ENCODE data around the gene RAB9A.
A peak's percentile ranks its signal among the peaks of the same experiment; 100 is the strongest.
"Not testable (repeated sequence)": the region's sequence is repeated elsewhere in the genome, so short reads cannot be mapped to it uniquely, and the experiment has no call there.

Gene RAB9A

GRCh38 chrX:13699183-13699826, 10.4 kb downstream of the RAB9A start:
- intact Hi-C loops (cut with micrococcal nuclease) = loop anchor here (5.0 kb wide), 2 partner anchors 33 to 37 kb away; partner anchors contain the start of genes OFD1 and TRAPPC2
- H3K9me3 Mint-ChIP-seq = no peaks in the 10 kb centered on the region
- no peaks in the 10 kb centered on the region for H3K27me3 Mint-ChIP-seq
- H3K4me1 Mint-ChIP-seq (ENCODE audit: low read depth) = peaks cover 46% of the 10 kb centered on the region
- no peak overlapping the region for H3K27ac Mint-ChIP-seq
- no peak overlapping the region for H3K4me3 Mint-ChIP-seq
- peaks cover 27% of the 10 kb centered on the region for H3K36me3 Mint-ChIP-seq (ENCODE audit: low read depth)

- Mint-ChIP-seq H3K4me1 (ENCODE audit: low read depth) (peaks cover 38% of the 10 kb centered on the region), H3K36me3 (ENCODE audit: low read depth) (peaks cover 25% of the 10 kb centered on the region), H3K27ac (no peak overlapping the region), H3K9me3 (no peaks in the 10 kb centered on the region), H3K4me3 (no peak overlapping the region), H3K27me3 (no peaks in the 10 kb centered on the region)
- intact Hi-C loops (cut with micrococcal nuclease) = no loop called here
Observed at GRCh38 chrX:13700380-13700779, 11.5 kb downstream of the RAB9A start.

- H3K27me3 Mint-ChIP-seq = no peaks in the 10 kb centered on the region
- no peak overlapping the region for H3K4me3 Mint-ChIP-seq
- H3K27ac Mint-ChIP-seq = peak overlapping the region; percentile 74
- H3K9me3 Mint-ChIP-seq = no peaks in the 10 kb centered on the region
- peaks cover 27% of the 10 kb centered on the region for H3K36me3 Mint-ChIP-seq (ENCODE audit: low read depth)
- peaks cover 24% of the 10 kb centered on the region for H3K4me1 Mint-ChIP-seq (ENCODE audit: low read depth)
- intact Hi-C loops (cut with micrococcal nuclease) = no loop called here
Observed at GRCh38 chrX:13702111-13702789, 13.3 kb downstream of the RAB9A start.

GRCh38 chrX:13703135-13703534, 14.2 kb downstream of the RAB9A start:
- no peak overlapping the region for H3K4me3 Mint-ChIP-seq
- no peaks in the 10 kb centered on the region for H3K9me3 Mint-ChIP-seq
- peaks cover 34% of the 10 kb centered on the region for H3K36me3 Mint-ChIP-seq (ENCODE audit: low read depth)
- H3K27ac Mint-ChIP-seq = no peak overlapping the region
- H3K4me1 Mint-ChIP-seq (ENCODE audit: low read depth) = peaks cover 21% of the 10 kb centered on the region
- no peaks in the 10 kb centered on the region for H3K27me3 Mint-ChIP-seq
- intact Hi-C loops (cut with micrococcal nuclease) = no loop called here

- Mint-ChIP-seq H3K36me3 (ENCODE audit: low read depth) (peaks cover 39% of the 10 kb centered on the region), H3K27ac (no peak overlapping the region), H3K27me3 (no peaks in the 10 kb centered on the region), H3K9me3 (no peaks in the 10 kb centered on the region), H3K4me1 (ENCODE audit: low read depth) (peaks cover 21% of the 10 kb centered on the region), H3K4me3 (no peak overlapping the region)
- intact Hi-C loops (cut with micrococcal nuclease) = no loop called here
Observed at GRCh38 chrX:13703589-13703988, 14.7 kb downstream of the RAB9A start.

- H3K27me3 Mint-ChIP-seq = no peaks in the 10 kb centered on the region
- H3K9me3 Mint-ChIP-seq = no peaks in the 10 kb centered on the region
- intact Hi-C loops (cut with micrococcal nuclease) = no loop called here
- peaks cover 52% of the 10 kb centered on the region for H3K36me3 Mint-ChIP-seq (ENCODE audit: low read depth)
- no peaks in the 10 kb centered on the region for H3K4me1 Mint-ChIP-seq (ENCODE audit: low read depth)
- no peak overlapping the region for H3K4me3 Mint-ChIP-seq
- H3K27ac Mint-ChIP-seq = no peak overlapping the region
Observed at GRCh38 chrX:13711141-13711540, 22.2 kb downstream of the RAB9A start.

GRCh38 chrX:13716455-13716854, 27.5 kb downstream of the RAB9A start:
- no peaks in the 10 kb centered on the region for H3K27me3 Mint-ChIP-seq
- no peak overlapping the region for H3K27ac Mint-ChIP-seq
- intact Hi-C loops (cut with micrococcal nuclease) = no loop called here
- H3K4me1 Mint-ChIP-seq (ENCODE audit: low read depth) = no peaks in the 10 kb centered on the region
- peaks cover 56% of the 10 kb centered on the region for H3K36me3 Mint-ChIP-seq (ENCODE audit: low read depth)
- H3K9me3 Mint-ChIP-seq = no peaks in the 10 kb centered on the region
- no peak overlapping the region for H3K4me3 Mint-ChIP-seq

GRCh38 chrX:13716905-13717304, 28.0 kb downstream of the RAB9A start:
- no peak overlapping the region for H3K4me3 Mint-ChIP-seq

GRCh38 chrX:13717700-13718472, 29.0 kb downstream of the RAB9A start:
- Mint-ChIP-seq H3K36me3 (ENCODE audit: low read depth) (peaks cover 46% of the 10 kb centered on the region), H3K9me3 (no peaks in the 10 kb centered on the region), H3K27ac (no peak overlapping the region), H3K27me3 (no peaks in the 10 kb centered on the region), H3K4me3 (no peak overlapping the region), H3K4me1 (ENCODE audit: low read depth) (no peaks in the 10 kb centered on the region)
- intact Hi-C loops (cut with micrococcal nuclease) = no loop called here

More at GRCh38 chrX:13716905-13717304, 28.0 kb downstream of the RAB9A start:
- Mint-ChIP-seq H3K4me1 (ENCODE audit: low read depth) (no peaks in the 10 kb centered on the region), H3K36me3 (ENCODE audit: low read depth) (peaks cover 52% of the 10 kb centered on the region), H3K27me3 (no peaks in the 10 kb centered on the region), H3K27ac (no peak overlapping the region), H3K9me3 (no peaks in the 10 kb centered on the region)
- intact Hi-C loops (cut with micrococcal nuclease) = no loop called here

- peaks cover 52% of the 10 kb centered on the region for H3K36me3 Mint-ChIP-seq (ENCODE audit: low read depth)
- H3K27me3 Mint-ChIP-seq = no peaks in the 10 kb centered on the region
- H3K27ac Mint-ChIP-seq = no peak overlapping the region
- peaks cover 7% of the 10 kb centered on the region for H3K4me1 Mint-ChIP-seq (ENCODE audit: low read depth)
- no peaks in the 10 kb centered on the region for H3K9me3 Mint-ChIP-seq
- intact Hi-C loops (cut with micrococcal nuclease) = no loop called here
- no peak overlapping the region for H3K4me3 Mint-ChIP-seq
Observed at GRCh38 chrX:13719192-13719856, 30.4 kb downstream of the RAB9A start.

- Mint-ChIP-seq H3K27ac (no peak overlapping the region), H3K4me3 (no peak overlapping the region), H3K27me3 (no peaks in the 10 kb centered on the region), H3K36me3 (ENCODE audit: low read depth) (peaks cover 64% of the 10 kb centered on the region), H3K9me3 (no peaks in the 10 kb centered on the region), H3K4me1 (ENCODE audit: low read depth) (peaks cover 15% of the 10 kb centered on the region)
- intact Hi-C loops (cut with micrococcal nuclease) = no loop called here
Observed at GRCh38 chrX:13721371-13721770, 32.4 kb downstream of the RAB9A start.

GRCh38 chrX:13721819-13722519, 33.0 kb downstream of the RAB9A start:
- no peaks in the 10 kb centered on the region for H3K9me3 Mint-ChIP-seq
- H3K27me3 Mint-ChIP-seq = no peaks in the 10 kb centered on the region
- peaks cover 67% of the 10 kb centered on the region for H3K36me3 Mint-ChIP-seq (ENCODE audit: low read depth)
- peaks cover 20% of the 10 kb centered on the region for H3K4me1 Mint-ChIP-seq (ENCODE audit: low read depth)
- no peak overlapping the region for H3K4me3 Mint-ChIP-seq
- intact Hi-C loops (cut with micrococcal nuclease) = no loop called here
- H3K27ac Mint-ChIP-seq = no peak overlapping the region

- H3K27ac Mint-ChIP-seq; H3K27me3 Mint-ChIP-seq; intact Hi-C loops (cut with micrococcal nuclease); H3K9me3 Mint-ChIP-seq; H3K4me3 Mint-ChIP-seq: not testable (repeated sequence)
- Mint-ChIP-seq H3K36me3 (ENCODE audit: low read depth) (peaks cover 54% of the 10 kb centered on the region), H3K4me1 (ENCODE audit: low read depth) (peaks cover 33% of the 10 kb centered on the region)
Observed at GRCh38 chrX:13724878-13725277, 36.0 kb downstream of the RAB9A start.

All from dendritic cell treated with granulocyte-macrophage colony-stimulating factor and Interleukin-4, amounts not matched to agents 40 ng/mL and 50 ng/mL, for 4 days (primary cell).